ENCODE measurements around the gene C1QB. TPM values are rescaled to one million over a fixed set of nuclear protein-coding genes. Genes with fewer than 3 reads are reported as not detected.

The C1QB gene
- total RNA-seq, 2 experiments from 2014 or later = not detected

DNA sequence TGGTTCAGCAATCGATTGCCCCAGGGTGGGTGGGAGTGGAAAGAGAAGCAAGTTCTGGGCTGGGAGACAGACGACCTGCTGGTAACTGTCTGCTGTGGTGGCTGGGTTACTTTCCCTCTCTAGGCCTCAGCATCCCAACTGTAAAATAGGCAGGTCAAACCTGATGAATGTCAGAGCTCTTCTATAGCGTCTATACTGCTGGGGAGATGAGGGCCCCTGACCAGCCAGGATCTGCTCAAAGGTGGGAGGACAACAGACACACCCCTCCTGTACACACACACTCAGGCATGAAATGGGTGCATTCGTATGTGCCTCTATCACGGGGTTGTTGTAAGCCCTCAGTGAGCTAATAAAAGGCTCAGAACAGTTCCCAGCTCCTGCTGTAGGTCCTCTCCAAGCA is 44.9 kb downstream of the C1QB start:
- ChIA-PET POLR2A (no interaction called here), CTCF (ENCODE audit: unreplicated experiment) (no interaction called here)
- no peak for DNase-seq (ENCODE audit: low spot score)
- Histone ChIP-seq H3K9me2 (ENCODE audit: insufficient read depth, low read length) (no peaks in the 10 kb centered on the region), H3K9me3 (ENCODE audit: low read length) (no peaks in the 10 kb centered on the region), H3K36me3 (ENCODE audit: insufficient read depth, low read length) (no peaks in the 10 kb centered on the region), H4K20me1 (ENCODE audit: insufficient read depth, low read length) (no peaks in the 10 kb centered on the region), H3K4me2 (ENCODE audit: low read length) (no peak overlapping the region), H3K27ac (ENCODE audit: low read depth, low read length, poor library complexity, severe bottlenecking) (no peak overlapping the region), H3K4me1 (ENCODE audit: insufficient read depth, low read length, poor library complexity, severe bottlenecking) (no peaks in the 10 kb centered on the region), H3K4me3 (ENCODE audit: low read depth, low read length, poor library complexity, severe bottlenecking) (no peak overlapping the region), H2AFZ (ENCODE audit: low read length) (no peak overlapping the region), H3K79me2 (ENCODE audit: insufficient read depth, low read depth, low read length) (no peaks in the 10 kb centered on the region)
- TF ChIP-seq, protein P1, sequence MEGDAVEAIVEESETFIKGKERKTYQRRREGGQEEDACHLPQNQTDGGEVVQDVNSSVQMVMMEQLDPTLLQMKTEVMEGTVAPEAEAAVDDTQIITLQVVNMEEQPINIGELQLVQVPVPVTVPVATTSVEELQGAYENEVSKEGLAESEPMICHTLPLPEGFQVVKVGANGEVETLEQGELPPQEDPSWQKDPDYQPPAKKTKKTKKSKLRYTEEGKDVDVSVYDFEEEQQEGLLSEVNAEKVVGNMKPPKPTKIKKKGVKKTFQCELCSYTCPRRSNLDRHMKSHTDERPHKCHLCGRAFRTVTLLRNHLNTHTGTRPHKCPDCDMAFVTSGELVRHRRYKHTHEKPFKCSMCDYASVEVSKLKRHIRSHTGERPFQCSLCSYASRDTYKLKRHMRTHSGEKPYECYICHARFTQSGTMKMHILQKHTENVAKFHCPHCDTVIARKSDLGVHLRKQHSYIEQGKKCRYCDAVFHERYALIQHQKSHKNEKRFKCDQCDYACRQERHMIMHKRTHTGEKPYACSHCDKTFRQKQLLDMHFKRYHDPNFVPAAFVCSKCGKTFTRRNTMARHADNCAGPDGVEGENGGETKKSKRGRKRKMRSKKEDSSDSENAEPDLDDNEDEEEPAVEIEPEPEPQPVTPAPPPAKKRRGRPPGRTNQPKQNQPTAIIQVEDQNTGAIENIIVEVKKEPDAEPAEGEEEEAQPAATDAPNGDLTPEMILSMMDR (conservative IDR thresholded peaks at IDR 0.05; ENCODE audit: low read length) = no peak
- no peak for TF ChIP-seq EZH2phosphoT487 (IDR thresholded peaks at IDR 0.05; ENCODE audit: borderline replicate concordance, low read depth, low read length)
- BruUV-seq (replicated peaks) = no TSS peak
- intact Hi-C loops (cut with micrococcal nuclease; ENCODE audit: unreplicated experiment) = no loop called here

DNA sequence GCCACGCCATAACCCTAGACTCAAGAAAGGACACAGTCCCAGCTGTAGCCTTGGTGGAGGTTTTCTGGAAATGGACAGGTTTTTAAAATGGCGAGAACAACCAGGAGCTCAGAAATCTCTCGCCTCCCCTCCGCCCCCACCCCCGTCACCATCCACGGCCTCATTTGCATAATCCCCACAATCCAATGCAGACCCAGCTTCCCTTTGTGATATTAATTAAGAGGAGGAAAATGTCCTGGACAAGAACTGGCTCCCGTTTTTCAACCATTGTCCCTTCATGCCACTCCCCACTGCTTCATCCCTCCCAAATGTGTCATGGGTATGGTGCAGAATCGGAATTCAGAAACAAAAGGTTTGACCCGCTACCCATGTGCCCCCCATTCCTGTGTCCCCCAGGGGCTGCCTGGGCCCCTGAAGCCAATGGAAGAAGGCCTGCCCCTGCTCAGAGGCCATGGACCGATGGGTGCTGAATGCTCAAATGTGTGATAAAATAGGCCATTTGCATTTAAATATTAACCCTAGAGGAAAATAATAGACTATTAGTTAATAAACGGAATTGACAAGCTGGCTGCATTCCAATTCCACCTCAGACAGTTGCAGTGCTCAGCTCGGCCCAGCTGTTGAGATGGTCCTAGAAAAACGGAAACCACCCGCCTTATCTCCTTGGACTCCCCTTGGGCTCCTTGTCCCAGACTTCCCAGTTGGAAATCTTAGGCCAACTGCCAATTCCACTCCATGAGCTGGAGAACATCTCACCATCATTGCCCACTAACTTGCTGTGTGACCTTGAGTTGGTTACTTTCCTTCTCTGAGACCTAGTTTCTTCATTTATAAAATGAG is 46.9 kb downstream of the C1QB start:
- no peak overlapping the region for H2AFZ ChIP-seq (ENCODE audit: low read length)
- no peaks in the 10 kb centered on the region for H3K9me3 ChIP-seq (ENCODE audit: low read length)
- no peak overlapping the region for H3K4me3 ChIP-seq (ENCODE audit: low read depth, low read length, poor library complexity, severe bottlenecking)
- no peaks in the 10 kb centered on the region for H3K4me1 ChIP-seq (ENCODE audit: insufficient read depth, low read length, poor library complexity, severe bottlenecking)
- TF ChIP-seq, protein P1 (conservative IDR thresholded peaks at IDR 0.05; ENCODE audit: low read length) = no peak
- TF ChIP-seq EZH2phosphoT487 (IDR thresholded peaks at IDR 0.05; ENCODE audit: borderline replicate concordance, low read depth, low read length) = no peak
- no peak overlapping the region for H3K4me2 ChIP-seq (ENCODE audit: low read length)
- no peak overlapping the region for H3K27ac ChIP-seq (ENCODE audit: low read depth, low read length, poor library complexity, severe bottlenecking)
- H4K20me1 ChIP-seq (ENCODE audit: insufficient read depth, low read length) = no peaks in the 10 kb centered on the region
- DNase-seq (ENCODE audit: low spot score) = no peak
- ChIA-PET POLR2A (interaction anchor here (0.6 kb wide), 1 partner anchor 157 kb away, joined by 3 read pairs; no protein-coding TSS in a partner anchor), CTCF (ENCODE audit: unreplicated experiment) (no interaction called here)
- BruUV-seq (replicated peaks) = no TSS peak
- intact Hi-C loops (cut with micrococcal nuclease; ENCODE audit: unreplicated experiment) = no loop called here
- H3K9me2 ChIP-seq (ENCODE audit: insufficient read depth, low read length) = no peaks in the 10 kb centered on the region
- H3K79me2 ChIP-seq (ENCODE audit: insufficient read depth, low read depth, low read length) = no peaks in the 10 kb centered on the region
- H3K36me3 ChIP-seq (ENCODE audit: insufficient read depth, low read length) = no peaks in the 10 kb centered on the region

All from OCI-LY7 (cell line).